CD4-positive, alpha-beta T cell treated with Interleukin-15 for 4 hours (primary cell): ENCODE results near the gene CCL2.
"Not testable (repeated sequence)": the region's sequence is repeated elsewhere in the genome, so short reads cannot be mapped to it uniquely, and the experiment has no call there.

Experiments used
- DNase-seq: peaks from one replicate; pipeline ENCODE4 v3.0.0-alpha.2; 2020; ENCODE audit warnings: low spot score

CCL2 gene

GRCh38 chr17:34254651-34255380, at the start of gene CCL2:
Gene CCL2 (plus strand): TSS chr17:34255285. CDS start chr17:34255350, 65 bp downstream.
- DNase-seq: no peak

GRCh38 chr17:34205401-34205800, 49.7 kb upstream of the CCL2 start:
- no peak for DNase-seq

GRCh38 chr17:34206569-34206968, 48.5 kb upstream of the CCL2 start:
- no peak for DNase-seq

GRCh38 chr17:34207572-34207971, 47.5 kb upstream of the CCL2 start:
- no peak for DNase-seq

GRCh38 chr17:34218748-34219147, 36.3 kb upstream of the CCL2 start:
- DNase-seq: no peak

GRCh38 chr17:34219405-34219804, 35.7 kb upstream of the CCL2 start:
- DNase-seq: no peak

GRCh38 chr17:34220045-34220751, 34.9 kb upstream of the CCL2 start:
- DNase-seq: no peak

GRCh38 chr17:34220752-34221395, 34.2 kb upstream of the CCL2 start:
- no peak for DNase-seq

GRCh38 chr17:34221411-34221810, 33.7 kb upstream of the CCL2 start:
- no peak for DNase-seq

- no peak for DNase-seq
Observed at GRCh38 chr17:34222722-34223497, 32.2 kb upstream of the CCL2 start.

- DNase-seq: no peak
Observed at GRCh38 chr17:34225046-34225445, 30.0 kb upstream of the CCL2 start.

- no peak for DNase-seq
Observed at GRCh38 chr17:34226011-34226743, 28.9 kb upstream of the CCL2 start.

GRCh38 chr17:34226744-34227034, 28.4 kb upstream of the CCL2 start:
- DNase-seq: no peak

GRCh38 chr17:34227293-34227692, 27.8 kb upstream of the CCL2 start:
- not testable (repeated sequence) for DNase-seq

- no peak for DNase-seq
Observed at GRCh38 chr17:34227707-34228106, 27.4 kb upstream of the CCL2 start.

- no peak for DNase-seq
Observed at GRCh38 chr17:34228781-34229180, 26.3 kb upstream of the CCL2 start.

- no peak for DNase-seq
Observed at GRCh38 chr17:34230342-34230741, 24.7 kb upstream of the CCL2 start.

- no peak for DNase-seq
Observed at GRCh38 chr17:34234616-34235015, 20.5 kb upstream of the CCL2 start.

GRCh38 chr17:34235389-34236028, 19.6 kb upstream of the CCL2 start:
- DNase-seq: no peak

GRCh38 chr17:34236281-34236892, 18.7 kb upstream of the CCL2 start:
- DNase-seq: no peak

- no peak for DNase-seq
Observed at GRCh38 chr17:34237458-34237857, 17.6 kb upstream of the CCL2 start.
